Sigmoid colon (tissue), 4 donors: ENCODE data around the gene TGFB3.

Experiments
- CTCF ChIP-seq, 4 experiments: fragments of 450-650 bp in 3 of 4; fragments of 200-600 bp in 1 of 4; IDR thresholded peaks; one replicate each; pipeline ENCODE4 v1.5.1; 2016 to 2019; ENCODE audit warnings: antibody characterized with exemption in 4 of 4, mild to moderate bottlenecking in 3 of 4, moderate library complexity in 2 of 4
- EP300 ChIP-seq, 4 donors: sonication (generic); formaldehyde crosslinking; IDR thresholded peaks; one replicate each; pipeline ENCODE4 v1.6.1; 2017; ENCODE audit warnings: antibody characterized with exemption in 4 of 4
- POLR2A ChIP-seq, 2 donors: fragments of 450-650 bp; IDR thresholded peaks; one replicate each; pipeline ENCODE4 v1.6.1; 2016; ENCODE audit warnings: antibody characterized with exemption in 2 of 2, mild to moderate bottlenecking in 2 of 2, moderate library complexity in 2 of 2
- POLR2AphosphoS5 ChIP-seq, 4 donors: sonication (generic); formaldehyde crosslinking; IDR thresholded peaks; one replicate each; pipeline ENCODE4 v1.6.1; 2017; ENCODE audit warnings: antibody characterized with exemption in 4 of 4

DNA sequence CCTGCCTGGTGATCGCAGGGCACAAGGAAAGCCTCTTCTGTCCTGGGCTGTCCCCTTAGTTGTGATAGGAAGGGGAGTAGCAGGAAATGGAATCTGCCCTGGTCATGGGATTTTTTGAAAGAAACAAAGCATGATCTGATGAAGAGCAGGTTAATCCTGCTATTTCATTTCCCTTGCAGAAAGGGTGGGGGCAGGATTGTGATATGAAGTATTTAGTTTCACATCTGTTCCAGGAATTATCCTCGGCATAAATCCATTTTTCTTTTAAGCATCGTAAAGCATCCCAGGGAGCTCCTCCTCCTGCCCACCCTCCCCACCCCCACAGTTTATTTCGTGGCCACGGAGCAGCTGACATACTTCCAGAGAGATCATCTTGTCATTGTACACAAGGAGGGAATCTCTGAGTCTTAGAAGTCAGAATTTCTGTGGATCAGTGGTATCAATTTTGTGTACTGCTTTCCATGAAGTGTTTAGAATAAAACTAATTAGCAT, 53.1 kb downstream of the TGFB3 start:
- TF ChIP-seq CTCF (IDR thresholded peaks at IDR 0.05) (no peak), POLR2A (IDR thresholded peaks at IDR 0.05) (no peak), POLR2AphosphoS5 (IDR thresholded peaks at IDR 0.05) (no peak), EP300 (IDR thresholded peaks at IDR 0.05) (no peak)
